Ovary (tissue), 3 donors: Measurements from ENCODE around the gene CBR3.

Source experiments
- CTCF ChIP-seq, 3 donors: fragments of 450-650 bp in 2 of 3; fragments of 200-600 bp in 1 of 3; IDR thresholded peaks; one replicate each; pipeline versions ENCODE4 v1.5.1 to v1.8.0; 2016 to 2022; ENCODE audit warnings: antibody characterized with exemption in 3 of 3, mild to moderate bottlenecking in 1 of 3
- EP300 ChIP-seq: sonication (generic); formaldehyde crosslinking; IDR thresholded peaks from one replicate; pipeline ENCODE4 v1.6.1; 2017; ENCODE audit warnings: antibody characterized with exemption
- POLR2A ChIP-seq: fragments of 450-650 bp; IDR thresholded peaks from one replicate; pipeline ENCODE4 v1.6.1; 2017; ENCODE audit warnings: antibody characterized with exemption, mild to moderate bottlenecking, moderate library complexity
- donor health status: DM: no; HTN: no; CAD: no.

- TF ChIP-seq CTCF (IDR thresholded peaks at IDR 0.05) (no peak), EP300 (no peak), POLR2A (no peak)
Measured at GRCh38 chr21:36166705-36167104, 31.8 kb downstream of the CBR3 start.
